ENCODE measurements around the gene COL8A1. TPM values are rescaled to one million over a fixed set of nuclear protein-coding genes. Genes with fewer than 3 reads are reported as not detected.

Gene COL8A1
- total and polyA plus RNA-seq, 10 of the 15 experiments (the other 5 are each of a cell fraction or from before 2014, with no cell fraction given): 0.04 to 0.73 (median 0.10) TPM; not detected in 5

DNA sequence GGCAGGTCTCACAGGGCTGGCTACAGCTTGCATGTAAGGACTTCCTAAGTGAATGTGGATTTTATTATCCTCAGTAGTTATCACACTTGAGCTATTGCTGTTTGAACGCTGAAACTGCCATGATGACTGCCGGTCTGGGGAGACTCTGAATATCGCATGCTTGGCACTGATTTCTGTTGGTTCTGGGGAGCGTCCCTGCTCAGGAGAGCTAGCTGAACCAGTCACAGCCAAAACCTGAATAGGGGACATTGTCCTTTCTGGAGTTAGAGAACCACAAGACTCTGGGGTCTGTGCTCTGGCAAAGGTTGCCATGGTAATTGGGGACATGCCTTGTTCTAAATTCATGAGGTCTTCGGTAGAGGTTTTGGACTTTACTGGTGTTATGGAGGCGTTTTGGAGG, 210.0 kb downstream of the COL8A1 start (continued):
- TF ChIP-seq JUND (IDR thresholded peaks at IDR 0.05; ENCODE audit: low read depth, low read length) (no peak), GATAD2B (conservative IDR thresholded peaks at IDR 0.05; ENCODE audit: low read depth) (no peak), TCF7 (IDR thresholded peaks at IDR 0.05; ENCODE audit: borderline replicate concordance) (no peak)

Other genes with a start within 250 kb of the COL8A1 start
- 31.0 and 42.1 TPM in 2 replicates for gene CMSS1, start 179.3 kb downstream of the COL8A1 start, total RNA-seq (2014; rRNA removed)
- gene CMSS1, start 179.3 kb downstream of the COL8A1 start, total RNA-seq (2014; rRNA removed; fragmentation: Illumina TruSeq; extraction: Trizol): 52.8 and 58.5 TPM in 2 replicates
- 71.7 and 77.3 TPM in 2 replicates for gene CMSS1, start 179.3 kb downstream of the COL8A1 start, total RNA-seq (2021)
- 40.2 and 59.3 TPM in 2 replicates for gene CMSS1, start 179.3 kb downstream of the COL8A1 start, polyA plus RNA-seq (2011; rRNA removed)
- 62.8 and 71.3 TPM in 2 replicates for gene CMSS1, start 179.3 kb downstream of the COL8A1 start, polyA plus RNA-seq (2014; fragmentation: Illumina TruSeq; extraction: Trizol)
- gene CMSS1, start 179.3 kb downstream of the COL8A1 start, polyA plus RNA-seq (2014; fragmentation: Nextera tagmentation; extraction: Ambion mirVana): 100 to 1,000 TPM in 1 of 2 experiments, 10 to 100 TPM in 1; 77.8 to 118 TPM
- gene CMSS1, start 179.3 kb downstream of the COL8A1 start, polyA plus RNA-seq (2014; rRNA removed): 37.9 and 44.3 TPM in 2 replicates
- 100 to 1,000 TPM in 1 of 2 experiments, 10 to 100 TPM in 1; 86.2 to 101 TPM for gene CMSS1, start 179.3 kb downstream of the COL8A1 start, polyA plus RNA-seq (2016; fragmentation: Nextera tagmentation; extraction: Ambion mirVana)

All from GM12878 (cell line).